ENCODE results near the gene STXBP5L.
"Not testable (repeated sequence)": the region's sequence is repeated elsewhere in the genome, so short reads cannot be mapped to it uniquely, and the experiment has no call there.

STXBP5L gene

GRCh38 chr3:121436074-121436473, 528.1 kb downstream of the STXBP5L start:
- no peak for DNase-seq

- no peak for DNase-seq
Measured at GRCh38 chr3:121436641-121437040, 528.6 kb downstream of the STXBP5L start.

GRCh38 chr3:121443456-121443855, 535.5 kb downstream of the STXBP5L start:
- DNase-seq, result no peak

- DNase-seq, result not testable (repeated sequence)
Measured at GRCh38 chr3:121451752-121452151, 543.7 kb downstream of the STXBP5L start.

DNA sequence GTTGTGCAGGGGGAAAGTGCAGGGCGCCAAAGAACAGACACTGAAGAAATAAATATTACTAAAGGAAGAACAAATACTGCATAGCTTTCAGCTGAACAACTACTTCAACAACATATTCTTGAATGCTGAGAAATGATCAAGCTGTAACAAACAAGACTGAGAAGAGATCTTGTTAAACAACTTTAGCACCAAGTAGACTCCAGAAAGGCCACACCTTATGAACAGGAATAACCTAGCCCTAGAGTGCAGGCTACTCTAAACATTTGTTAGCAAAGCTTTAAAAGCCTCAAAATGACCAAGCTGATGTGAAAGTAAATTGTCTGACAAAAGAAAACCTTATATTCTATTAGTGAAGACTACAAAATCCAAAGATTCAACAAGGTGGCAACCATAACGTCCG, 554.6 kb downstream of the STXBP5L start:
- DNase-seq, result no peak

DNA sequence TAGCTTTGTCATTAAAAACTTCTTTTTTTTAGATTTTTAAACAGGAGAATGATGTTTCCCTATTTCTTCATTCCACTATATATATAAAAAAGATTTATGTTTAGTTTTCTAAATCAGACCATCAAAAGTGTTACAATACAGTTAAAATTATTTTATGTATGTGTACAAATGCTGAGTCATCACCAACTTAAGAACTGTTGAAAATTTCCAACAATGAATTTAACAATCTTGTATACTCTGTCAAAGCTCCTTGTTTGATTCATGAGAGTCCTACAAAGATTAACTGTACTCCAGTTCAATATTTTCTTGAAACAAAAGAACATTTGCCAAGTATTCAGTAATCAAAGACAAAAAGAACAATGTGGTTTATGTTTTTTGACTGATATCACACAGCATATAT, 555.7 kb downstream of the STXBP5L start:
- no peak for DNase-seq

DNA sequence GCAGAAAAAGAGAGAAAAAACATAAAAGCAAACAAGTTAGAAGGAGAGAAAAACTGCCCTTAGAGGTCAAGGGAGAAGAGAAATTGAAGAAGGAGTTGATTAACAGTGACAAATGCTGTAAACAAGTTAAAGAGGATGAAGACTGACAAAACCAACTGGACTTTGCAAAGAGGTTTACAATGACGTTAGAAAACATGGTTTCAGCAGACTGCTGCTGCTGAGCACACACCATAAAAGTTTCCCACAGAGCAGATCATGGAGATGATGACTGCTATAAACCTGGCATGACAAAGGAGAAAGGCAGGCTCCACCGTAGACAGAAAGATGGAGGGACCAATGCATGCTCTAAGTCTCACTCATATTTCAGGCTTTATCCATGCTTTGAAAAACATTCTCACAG, 559.1 kb downstream of the STXBP5L start:
- DNase-seq, result no peak

DNA sequence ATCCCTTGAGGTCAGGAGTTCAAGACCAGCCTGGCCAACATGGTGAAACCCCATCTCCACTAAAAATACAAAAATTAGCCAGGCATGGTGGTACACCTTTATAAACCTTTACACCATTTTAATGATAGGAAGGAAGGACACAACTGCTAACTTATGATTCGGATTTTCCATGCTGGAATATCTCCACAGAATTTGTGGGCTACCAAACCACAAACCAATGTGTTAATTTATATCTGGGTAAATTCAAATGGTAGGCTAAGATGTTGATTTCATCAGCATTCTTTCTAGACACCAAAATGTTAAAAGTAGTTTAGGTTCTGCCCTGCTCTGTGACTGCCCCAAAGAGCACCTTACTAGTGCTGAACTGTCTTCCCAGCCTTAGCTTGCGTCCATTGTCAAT, 565.0 kb downstream of the STXBP5L start:
- no peak for DNase-seq
